Measurements from ENCODE around the gene CACNA1B.

- no peak for TF ChIP-seq POLR2A (IDR thresholded peaks at IDR 0.05)
- no peak for TF ChIP-seq CTCF (IDR thresholded peaks at IDR 0.05)
Measured at GRCh38 chr9:138063785-138064184, 186.2 kb downstream of the CACNA1B start.

All from testis (tissue), 2 donors.